DLD1 (cell line): Measurements from ENCODE around the gene RRP1B.
"Not testable (repeated sequence)": the region's sequence is repeated elsewhere in the genome, so short reads cannot be mapped to it uniquely, and the experiment has no call there.

Experiments
- in situ Hi-C: cut with HindIII; loops from 2 replicates; pipeline ENCODE4 v1.10.0; 2017; ENCODE audit warnings: low sequenced_read_pairs

Gene RRP1B

DNA sequence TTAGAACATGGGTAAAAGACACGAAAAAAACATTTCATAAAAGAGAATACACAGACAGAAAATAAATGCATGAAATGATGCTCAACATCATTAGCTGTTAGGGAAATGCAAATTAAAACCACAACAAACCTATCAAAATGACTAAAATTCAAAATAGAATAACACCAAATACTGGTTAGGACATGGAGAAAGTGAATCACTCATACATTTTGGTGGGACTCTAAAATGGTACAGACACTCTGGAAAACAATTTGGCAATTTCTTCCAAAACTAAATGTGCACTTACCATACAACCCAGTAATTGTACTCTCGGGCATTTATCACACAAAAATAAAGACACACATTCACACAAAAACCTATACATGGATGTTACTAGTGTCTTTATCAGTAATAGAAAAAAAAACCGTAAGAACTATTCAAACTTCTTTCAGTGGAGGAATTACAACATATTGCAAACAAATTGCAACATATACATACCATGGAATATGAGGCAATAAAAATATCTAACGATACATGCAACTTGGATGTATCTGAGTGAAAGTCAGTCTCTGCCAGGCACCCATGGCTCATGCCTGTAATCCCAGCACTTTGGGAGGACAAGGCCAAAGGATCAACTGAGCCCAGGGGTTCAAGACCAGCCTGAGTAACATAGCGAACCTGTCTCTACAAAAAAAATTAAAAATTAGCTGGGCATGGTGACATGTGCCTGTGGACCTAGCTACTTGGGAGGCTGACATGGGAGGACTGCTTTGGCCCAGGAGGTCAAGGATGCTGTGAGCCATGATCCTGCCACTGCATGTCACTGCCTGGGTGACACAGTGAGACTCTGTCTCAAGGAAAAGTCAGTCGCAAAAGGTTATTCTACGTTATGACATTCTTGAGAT, 19.6 kb upstream of the RRP1B start:
- in situ Hi-C loops = no loop called here

DNA sequence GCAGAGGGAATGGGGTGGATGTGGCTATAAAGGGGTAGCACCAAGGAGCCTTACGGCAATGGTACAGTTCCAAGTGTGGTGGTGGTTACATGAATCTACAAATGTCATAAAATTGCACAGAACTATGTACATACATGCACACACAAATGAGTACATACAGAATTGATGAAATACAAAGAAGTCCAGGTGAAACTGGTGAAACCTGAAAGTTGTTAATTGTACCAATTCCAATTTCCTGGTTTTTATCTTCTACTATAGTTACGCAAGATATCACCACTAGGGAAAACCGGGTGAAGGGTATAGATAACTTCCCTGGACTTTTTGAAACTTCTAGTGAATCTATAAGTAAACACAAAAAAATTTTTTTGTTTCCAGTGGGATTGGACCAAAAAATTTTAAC, 19.0 kb upstream of the RRP1B start:
- in situ Hi-C loops = no loop called here

GRCh38 chr21:43643193-43643592, 16.2 kb upstream of the RRP1B start:
- in situ Hi-C loops = no loop called here

GRCh38 chr21:43644071-43644470, 15.3 kb upstream of the RRP1B start:
- in situ Hi-C loops = no loop called here

GRCh38 chr21:43644609-43645008, 14.8 kb upstream of the RRP1B start:
- in situ Hi-C loops = no loop called here

DNA sequence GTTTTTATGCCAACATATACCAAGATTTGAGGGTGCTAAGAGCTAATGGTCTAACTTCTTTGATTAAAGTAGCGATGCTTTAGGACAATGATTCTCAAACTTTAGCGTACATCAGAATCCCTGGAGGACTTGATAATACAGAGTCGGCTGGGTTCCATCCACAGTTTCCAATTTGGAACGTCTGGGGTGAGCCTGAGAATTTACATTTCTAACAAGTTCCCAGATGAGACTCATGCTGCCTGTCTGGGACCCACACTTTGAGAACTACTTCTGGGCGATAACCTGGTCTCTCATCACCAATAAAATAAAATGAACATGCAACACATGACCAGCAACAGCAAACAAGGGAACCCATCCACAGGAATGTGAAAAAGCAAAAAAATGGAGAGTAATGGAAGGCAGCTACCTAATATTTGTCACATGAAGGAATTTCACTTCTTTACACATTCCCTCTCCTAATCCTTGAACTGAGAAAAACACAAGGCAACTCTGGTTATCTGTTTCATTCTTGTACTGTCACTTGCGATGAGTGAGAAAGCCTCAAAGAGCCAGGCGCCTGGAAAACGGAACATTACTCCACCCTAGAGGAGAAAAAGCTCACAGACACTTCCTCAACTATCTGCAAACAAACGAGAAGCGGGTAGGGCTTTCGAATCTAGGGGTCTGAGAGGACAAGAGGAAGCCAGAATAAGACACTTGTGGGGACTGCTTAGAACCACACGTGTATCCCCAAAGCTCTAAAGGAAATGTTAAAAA, 14.0 kb upstream of the RRP1B start:
- in situ Hi-C loops = no loop called here

DNA sequence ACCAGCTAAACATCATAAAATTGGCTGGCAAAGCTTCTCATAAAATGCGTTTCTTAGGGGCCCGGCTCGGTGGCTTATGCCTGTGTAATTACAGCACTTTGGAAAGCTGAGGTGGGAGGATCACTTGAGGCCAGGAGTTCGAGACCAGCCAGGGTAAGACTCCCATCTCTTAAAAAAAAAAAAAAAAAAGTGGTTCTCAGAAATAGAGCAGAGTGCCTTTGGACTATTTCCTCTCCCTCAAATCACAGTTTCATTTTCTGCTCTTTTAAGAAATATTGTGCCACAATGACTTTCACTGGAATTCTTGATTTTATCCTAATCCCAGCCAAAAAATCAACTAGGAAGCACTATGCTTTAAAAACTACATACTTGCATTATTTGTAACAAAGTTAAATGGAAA, 13.4 kb upstream of the RRP1B start:
- in situ Hi-C loops = no loop called here

GRCh38 chr21:43646550-43647260, 12.7 kb upstream of the RRP1B start:
- in situ Hi-C loops = no loop called here

DNA sequence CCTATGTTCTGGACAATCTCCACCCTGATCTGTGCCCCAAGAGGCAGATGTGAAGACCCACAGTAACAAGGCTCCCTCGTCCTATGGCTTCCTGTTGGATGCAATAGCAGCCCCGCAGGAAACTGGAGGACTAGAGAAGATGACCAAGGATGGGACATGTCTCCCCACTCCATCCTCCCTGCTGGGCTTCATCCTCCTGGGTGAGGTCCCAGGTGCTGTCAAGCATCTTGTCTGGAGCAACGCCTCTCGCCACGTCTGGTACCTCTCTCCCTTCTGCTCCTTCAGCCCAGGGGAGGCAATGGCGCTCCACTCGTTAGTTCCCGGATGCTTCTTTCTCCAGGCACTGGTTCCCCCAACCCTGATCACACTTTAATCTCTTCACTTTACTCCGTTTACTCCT, 11.2 kb upstream of the RRP1B start:
- in situ Hi-C loops = no loop called here

- in situ Hi-C loops = not testable (repeated sequence)
Observed at GRCh38 chr21:43651926-43652325, 7.4 kb upstream of the RRP1B start.

- in situ Hi-C loops = no loop called here
Observed at GRCh38 chr21:43652616-43653015, 6.7 kb upstream of the RRP1B start.

- in situ Hi-C loops = no loop called here
Observed at GRCh38 chr21:43653626-43654025, 5.7 kb upstream of the RRP1B start.

DNA sequence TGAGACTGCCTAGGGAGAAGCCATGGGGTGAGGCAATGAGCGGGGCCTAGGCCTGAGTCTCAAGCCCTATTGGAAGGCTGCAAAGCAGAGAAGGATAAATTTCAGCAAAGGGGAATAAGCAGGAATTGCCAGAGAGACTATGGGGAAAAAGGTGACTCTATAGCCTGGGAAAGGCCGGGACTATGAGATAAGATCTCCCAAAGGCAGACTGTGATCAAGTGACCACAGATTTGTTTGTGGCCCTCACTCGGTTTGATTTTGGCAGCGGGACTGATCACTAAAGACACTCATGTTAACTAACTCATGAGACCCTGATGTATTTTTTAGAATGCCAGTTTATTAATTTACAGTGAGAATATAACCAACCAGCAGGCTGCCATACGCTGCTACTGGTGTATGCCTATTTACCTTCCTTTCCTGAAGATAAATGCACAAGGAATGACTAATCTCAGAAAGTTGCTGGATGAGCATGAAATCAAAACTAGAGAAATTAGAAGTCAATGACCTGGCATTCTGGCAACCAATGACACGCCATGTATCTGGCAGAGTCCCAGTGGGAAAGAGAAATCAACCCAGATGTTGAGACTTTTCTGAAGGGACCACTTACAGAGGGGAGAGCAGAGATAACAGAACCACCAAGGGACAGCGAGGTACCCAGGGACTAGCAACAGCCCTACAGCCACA, 4.4 kb upstream of the RRP1B start:
- in situ Hi-C loops = no loop called here

- in situ Hi-C loops = no loop called here
Observed at GRCh38 chr21:43657355-43658087, 1.8 kb upstream of the RRP1B start.

- in situ Hi-C loops = no loop called here
Observed at GRCh38 chr21:43658088-43658741, 1.1 kb upstream of the RRP1B start.

GRCh38 chr21:43658769-43659135, 608 bp upstream of the RRP1B start:
- in situ Hi-C loops = no loop called here

- in situ Hi-C loops = no loop called here
Observed at GRCh38 chr21:43662286-43662685, 2.9 kb downstream of the RRP1B start.

- in situ Hi-C loops = no loop called here
Observed at GRCh38 chr21:43663033-43663432, 3.7 kb downstream of the RRP1B start.

- in situ Hi-C loops = no loop called here
Observed at GRCh38 chr21:43664358-43664757, 5.0 kb downstream of the RRP1B start.

GRCh38 chr21:43665879-43666278, 6.5 kb downstream of the RRP1B start:
- in situ Hi-C loops = no loop called here
